H9 (cell line): ENCODE data around the gene CNOT4. TPM values are rescaled to one million over a fixed set of nuclear protein-coding genes. Genes with fewer than 3 reads are reported as not detected.

ENCODE experiments used
- DNase-seq: peaks from one replicate; pipeline ENCODE4 v3.0.0-alpha.2; 2017
- H2AFZ ChIP-seq: one replicate; pipeline ENCODE4 v1.6.1; 2013; ENCODE audit warnings: mild to moderate bottlenecking, low read length, control low read depth, moderate library complexity
- H2AK5ac ChIP-seq: 2 replicates; pipeline ENCODE4 v1.6.1; 2013; ENCODE audit warnings: low read length, control low read depth, mixed read lengths; ENCODE audit not compliant: insufficient read length
- H2BK120ac ChIP-seq: one replicate; pipeline ENCODE4 v1.6.1; 2013; ENCODE audit warnings: low read depth, mild to moderate bottlenecking, low read length, control low read depth, inconsistent platforms; ENCODE audit not compliant: poor library complexity, severe bottlenecking
- H2BK12ac ChIP-seq: 2 replicates; pipeline ENCODE4 v1.6.1; 2013; ENCODE audit warnings: low read length, control low read depth, mixed read lengths, low read depth; ENCODE audit not compliant: insufficient read length
- H2BK15ac ChIP-seq: 2 replicates; pipeline ENCODE4 v1.6.1; 2013; ENCODE audit warnings: low read depth, low read length, control low read depth
- H2BK20ac ChIP-seq: one replicate; pipeline ENCODE4 v1.6.1; 2013; ENCODE audit warnings: low read depth, mild to moderate bottlenecking, low read length, control low read depth, inconsistent platforms; ENCODE audit not compliant: poor library complexity, severe bottlenecking
- H2BK5ac ChIP-seq: 2 replicates; pipeline ENCODE4 v1.6.1; 2013; ENCODE audit warnings: low read length, control low read depth, mixed read lengths; ENCODE audit not compliant: insufficient read length
- H3K14ac ChIP-seq: 2 replicates; pipeline ENCODE4 v1.6.1; 2013; ENCODE audit warnings: low read length, control low read depth; ENCODE audit not compliant: insufficient read depth
- H3K18ac ChIP-seq: 2 replicates; pipeline ENCODE4 v1.6.1; 2013; ENCODE audit warnings: low read depth, mild to moderate bottlenecking, mixed read lengths, low read length, control low read depth; ENCODE audit not compliant: insufficient read length
- H3K23ac ChIP-seq: 2 replicates; pipeline ENCODE4 v1.6.1; 2013; ENCODE audit warnings: low read length, control low read depth, mixed read lengths, low read depth; ENCODE audit not compliant: insufficient read length
- H3K23me2 ChIP-seq: 2 replicates; pipeline ENCODE4 v1.6.1; 2013; ENCODE audit warnings: low read depth, mild to moderate bottlenecking, mixed read lengths, low read length, control low read depth; ENCODE audit not compliant: insufficient read length, poor library complexity, severe bottlenecking
- H3K27ac ChIP-seq: 2 replicates; pipeline ENCODE4 v1.5.1; 2013; ENCODE audit warnings: low read length, control low read depth, mixed read lengths, low read depth; ENCODE audit not compliant: insufficient read length
- H3K27me3 ChIP-seq: 2 replicates; pipeline ENCODE4 v1.6.1; 2013; ENCODE audit warnings: low read length, control low read depth, inconsistent platforms; ENCODE audit not compliant: insufficient read depth
- H3K4ac ChIP-seq: 2 replicates; pipeline ENCODE4 v1.6.1; 2013; ENCODE audit warnings: low read depth, mild to moderate bottlenecking, control low read depth, inconsistent platforms, low read length, moderate library complexity
- H3K4me1 ChIP-seq: 2 replicates; pipeline ENCODE4 v1.6.1; 2013; ENCODE audit warnings: low read length, control low read depth, inconsistent platforms; ENCODE audit not compliant: insufficient read depth
- H3K4me2 ChIP-seq: 2 replicates; pipeline ENCODE4 v1.6.1; 2013; ENCODE audit warnings: low read length, control low read depth, mixed read lengths; ENCODE audit not compliant: insufficient read length, insufficient read depth
- H3K56ac ChIP-seq: 2 replicates; pipeline ENCODE4 v1.6.1; 2013; ENCODE audit warnings: low read depth, mild to moderate bottlenecking, mixed read lengths, low read length, control low read depth; ENCODE audit not compliant: insufficient read length
- H3K79me1 ChIP-seq: 2 replicates; pipeline ENCODE4 v1.6.1; 2013; ENCODE audit warnings: low read depth, mild to moderate bottlenecking, moderate library complexity, low read length, control low read depth, inconsistent platforms; ENCODE audit not compliant: insufficient read depth, poor library complexity, severe bottlenecking
- H3K79me2 ChIP-seq: 2 replicates; pipeline ENCODE4 v1.6.1; 2013; ENCODE audit warnings: low read length, control low read depth, inconsistent platforms; ENCODE audit not compliant: insufficient read depth
- H3K9ac ChIP-seq: 2 replicates; pipeline ENCODE4 v1.6.1; 2013; ENCODE audit warnings: low read length, control low read depth, mixed read lengths; ENCODE audit not compliant: insufficient read length; ENCODE audit errors: extremely low read depth
- H3K9me3 ChIP-seq: one replicate; pipeline ENCODE4 v1.6.1; 2013; ENCODE audit warnings: low read depth, low read length, inconsistent platforms; ENCODE audit not compliant: control insufficient read depth
- H3T11ph ChIP-seq: one replicate; pipeline ENCODE4 v1.6.1; 2013; ENCODE audit warnings: mild to moderate bottlenecking, low read length, control low read depth, inconsistent platforms
- H4K20me1 ChIP-seq: one replicate; pipeline ENCODE4 v1.6.1; 2013; ENCODE audit not compliant: control insufficient read depth, insufficient read length, insufficient read depth
- H4K5ac ChIP-seq: 2 replicates; pipeline ENCODE4 v1.6.1; 2013; ENCODE audit warnings: low read depth, mild to moderate bottlenecking, mixed read lengths, low read length, control low read depth; ENCODE audit not compliant: insufficient read length
- H4K8ac ChIP-seq: replicated peaks from 2 replicates; pipeline ENCODE4 v1.6.1; 2013; ENCODE audit warnings: low read length, control low read depth, mixed read lengths, low read depth; ENCODE audit not compliant: insufficient read length
- H4K91ac ChIP-seq: 2 replicates; pipeline ENCODE4 v1.6.1; 2013; ENCODE audit warnings: low read depth, mild to moderate bottlenecking, moderate library complexity, mixed read lengths, low read length, control low read depth; ENCODE audit not compliant: insufficient read length
- H3K27ac Mint-ChIP-seq, 3 experiments: 2 replicates in 2 of 3; 3 replicates in 1 of 3; pipeline ENCODE4 v1.8.0; 2020 to 2021; ENCODE audit warnings: mixed read lengths in 3 of 3, mild to moderate bottlenecking in 1 of 3, moderate library complexity in 1 of 3
- H3K27me3 Mint-ChIP-seq: 2 replicates; pipeline ENCODE4 v1.8.0; 2021; ENCODE audit warnings: low read depth, mild to moderate bottlenecking, moderate library complexity, mixed read lengths
- H3K36me3 Mint-ChIP-seq, 3 experiments: 2 replicates in 2 of 3; 3 replicates in 1 of 3; pipeline ENCODE4 v1.8.0; 2020 to 2021; ENCODE audit warnings: low read depth in 3 of 3, mixed read lengths in 3 of 3; ENCODE audit not compliant: insufficient read depth in 1 of 3
- H3K4me1 Mint-ChIP-seq, 2 experiments: 2 replicates each; pipeline ENCODE4 v1.8.0; 2020; ENCODE audit warnings: mixed read lengths in 2 of 2
- H3K4me3 Mint-ChIP-seq, 2 experiments: 2 replicates in 1 of 2; 3 replicates in 1 of 2; pipeline ENCODE4 v1.8.0; 2020 to 2021; ENCODE audit warnings: mild to moderate bottlenecking in 2 of 2, mixed read lengths in 2 of 2, moderate library complexity in 1 of 2
- H3K9me3 Mint-ChIP-seq, 2 experiments: 2 replicates in 1 of 2; 3 replicates in 1 of 2; pipeline ENCODE4 v1.8.0; 2020; ENCODE audit warnings: mild to moderate bottlenecking in 2 of 2, mixed read lengths in 2 of 2, moderate library complexity in 1 of 2
- CTCF ChIP-seq: fragments of 200-600 bp; sonication (generic); conservative IDR thresholded peaks from 3 replicates; pipeline ENCODE4 v1.8.0; 2021; ENCODE audit warnings: antibody characterized with exemption, mild to moderate bottlenecking
- WGBS: extraction: QIAGEN DNeasy Blood & Tissue Kit; methylation state at CpG from one replicate; pipeline ENCODE4 v1.1.7; 2013; ENCODE audit warnings: missing lambda C conversion rate, low lambda C conversion rate, mixed read lengths; ENCODE audit not compliant: insufficient read length; ENCODE audit errors: extremely low coverage; 5-methylcytosine and 5-hydroxymethylcytosine counted together
- total RNA-seq: library from RNA; stranded (reverse); gene quantifications from 2 replicates; pipeline ENCODE4 v1.2.1, GENCODE V29; 2021

CNOT4 gene
- total RNA-seq, 1 experiment from 2014 or later: 27.4 TPM

- H3K9me3 Mint-ChIP-seq: no peaks in the 10 kb centered on the region
- Histone ChIP-seq H3K27me3 (no peaks in the 10 kb centered on the region), H3K14ac (no peak overlapping the region), H2BK120ac (no peak overlapping the region), H4K5ac (no peak overlapping the region), H3K4me1 (no peaks in the 10 kb centered on the region), H2AK5ac (no peak overlapping the region), H4K8ac (no peak overlapping the region), H2BK20ac (no peak overlapping the region), H3K18ac (no peak overlapping the region), H3K27ac (no peak overlapping the region), H2BK15ac (no peak overlapping the region), H3K56ac (no peak overlapping the region), H3K23me2 (no peaks in the 10 kb centered on the region), H3K9ac (no peak overlapping the region), H4K20me1 (no peaks in the 10 kb centered on the region), H3K4me2 (no peak overlapping the region), H3K79me2 (no peaks in the 10 kb centered on the region), H3T11ph (no peak overlapping the region), H4K91ac (no peak overlapping the region), H2BK5ac (no peak overlapping the region), H3K23ac (no peak overlapping the region), H3K9me3 (no peaks in the 10 kb centered on the region), H3K79me1 (no peaks in the 10 kb centered on the region), H3K4ac (no peak overlapping the region), H2BK12ac (no peak overlapping the region), H2AFZ (no peak overlapping the region)
- H3K36me3 Mint-ChIP-seq: no peaks in the 10 kb centered on the region
- DNase-seq: no peak
- no CpG with 5 or more reads among the region's 3 CpGs for WGBS
- H3K27ac Mint-ChIP-seq: no peak overlapping the region
- no peaks in the 10 kb centered on the region for H3K27me3 Mint-ChIP-seq
- peaks cover 4% of the 10 kb centered on the region in 2 experiments; a peak in 3 of 4 replicates for H3K4me1 Mint-ChIP-seq
- no peak overlapping the region for H3K4me3 Mint-ChIP-seq
- TF ChIP-seq CTCF: no peak
These were observed 28.5 kb upstream of the CNOT4 start for GRCh38 chr7:135538376-135538775.
